Skeletal muscle satellite cell (primary cell): ENCODE measurements around the gene ANGPTL4.
A peak's percentile ranks its signal among the peaks of the same experiment; 100 is the strongest.
"Not testable (repeated sequence)": the region's sequence is repeated elsewhere in the genome, so short reads cannot be mapped to it uniquely, and the experiment has no call there.

Experiments used
- H3K27me3 ChIP-seq: 2 replicates; pipeline ENCODE4 v1.7.0; 2013; ENCODE audit warnings: low read length; ENCODE audit not compliant: control insufficient read depth, insufficient read depth
- H3K36me3 ChIP-seq: 2 replicates; pipeline ENCODE4 v1.7.0; 2013; ENCODE audit warnings: mild to moderate bottlenecking, control low read depth, low read length; ENCODE audit not compliant: insufficient read depth
- H3K4me1 ChIP-seq: 2 replicates; pipeline ENCODE4 v1.7.0; 2013; ENCODE audit warnings: low read length; ENCODE audit not compliant: control insufficient read depth, insufficient read depth
- H3K4me2 ChIP-seq: 2 replicates; pipeline ENCODE4 v1.7.0; 2013; ENCODE audit warnings: mild to moderate bottlenecking, low read length
- H3K4me3 ChIP-seq: 2 replicates; pipeline ENCODE4 v1.7.0; 2013; ENCODE audit warnings: low read length
- H3K9ac ChIP-seq: 2 replicates; pipeline ENCODE4 v1.7.0; 2013; ENCODE audit warnings: mild to moderate bottlenecking, low read depth, low read length, moderate library complexity
- H3K9me3 ChIP-seq: replicated peaks from 2 replicates; pipeline ENCODE4 v1.7.0; 2013; ENCODE audit warnings: mild to moderate bottlenecking, control low read depth, low read length

Gene ANGPTL4

DNA sequence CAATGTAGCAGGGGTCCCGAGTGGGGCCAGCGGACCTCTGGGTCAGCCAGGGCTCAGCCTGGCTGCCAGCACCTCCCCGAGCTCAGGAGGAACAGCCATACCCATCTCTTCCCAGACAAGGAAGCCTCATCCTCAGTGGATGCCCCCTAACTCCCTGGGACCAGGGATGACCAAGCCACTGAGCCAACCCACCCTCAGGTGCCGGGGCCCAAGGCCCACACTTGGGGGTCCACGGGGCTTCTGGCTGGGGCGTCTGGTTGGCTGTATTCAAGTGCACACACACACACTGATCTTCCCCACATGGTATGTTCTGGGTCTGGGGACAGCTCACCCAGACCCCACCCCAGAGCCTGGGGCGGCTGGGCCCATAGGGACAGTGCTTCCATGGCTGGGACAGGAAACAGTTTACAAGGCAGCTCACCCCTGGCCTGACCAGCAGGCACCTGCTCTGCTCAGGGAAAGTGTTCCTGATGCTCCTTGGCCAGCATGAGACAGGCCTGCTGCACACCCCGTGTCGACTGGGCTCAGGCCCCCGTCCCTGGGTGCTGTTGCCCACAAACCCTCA lies 33.9 kb downstream of the ANGPTL4 start:
- Histone ChIP-seq H3K27me3 (no peaks in the 10 kb centered on the region), H3K9me3 (no peaks in the 10 kb centered on the region), H3K4me2 (no peak overlapping the region), H3K4me1 (peaks cover 27% of the 10 kb centered on the region), H3K4me3 (no peak overlapping the region), H3K9ac (no peak overlapping the region), H3K36me3 (peaks cover 19% of the 10 kb centered on the region)

DNA sequence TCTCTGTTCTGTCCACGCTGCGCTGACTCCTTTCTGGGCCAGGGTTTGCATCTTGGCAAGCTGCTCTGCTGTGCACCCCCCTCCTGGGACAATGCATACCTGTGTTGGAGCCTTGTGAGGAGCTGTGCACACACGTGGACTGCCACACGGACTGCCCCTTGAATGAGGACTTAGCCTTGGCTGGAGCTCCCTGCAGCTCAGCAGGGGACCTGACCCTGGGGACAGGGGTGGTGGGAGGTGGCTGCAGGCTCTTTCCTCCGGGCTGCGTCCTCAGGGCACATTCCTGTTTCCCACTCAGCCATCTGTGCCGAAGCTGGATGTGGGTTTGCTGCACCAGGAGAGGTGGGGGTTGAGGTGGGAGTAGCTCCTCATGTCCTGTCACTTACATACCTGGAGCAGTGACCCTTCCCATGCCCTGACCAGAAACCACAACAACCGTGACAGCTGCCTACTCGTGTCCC lies 34.4 kb downstream of the ANGPTL4 start:
- H3K36me3 ChIP-seq, result peaks cover 24% of the 10 kb centered on the region
- H3K4me1 ChIP-seq, result peaks cover 27% of the 10 kb centered on the region

DNA sequence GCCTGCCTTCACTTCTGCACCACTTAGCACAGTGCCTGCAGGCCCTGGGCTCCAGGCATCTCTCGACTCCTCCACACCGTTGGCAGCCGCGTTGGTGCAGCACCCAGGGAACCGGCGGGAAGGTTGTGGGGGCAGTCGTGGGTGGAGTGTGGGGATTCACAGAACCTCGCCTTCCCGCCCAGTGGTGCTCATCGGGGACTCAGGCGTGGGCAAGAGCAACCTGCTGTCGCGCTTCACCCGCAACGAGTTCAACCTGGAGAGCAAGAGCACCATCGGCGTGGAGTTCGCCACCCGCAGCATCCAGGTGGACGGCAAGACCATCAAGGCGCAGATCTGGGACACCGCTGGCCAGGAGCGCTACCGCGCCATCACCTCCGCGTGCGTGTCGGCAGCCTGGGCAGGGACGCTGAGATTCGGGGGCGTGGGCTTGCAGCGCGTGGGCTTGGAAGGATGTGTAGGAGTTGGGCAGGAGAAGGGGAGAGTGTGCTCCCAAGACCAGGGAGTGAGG lies 35.8 kb downstream of the ANGPTL4 start:
- Histone ChIP-seq H3K27me3 (no peaks in the 10 kb centered on the region), H3K36me3 (peaks cover 26% of the 10 kb centered on the region), H3K4me2 (no peak overlapping the region), H3K4me3 (no peak overlapping the region), H3K9ac (no peak overlapping the region), H3K9me3 (no peaks in the 10 kb centered on the region), H3K4me1 (peaks cover 16% of the 10 kb centered on the region)

More for the DNA sequence above, 34.4 kb downstream of the ANGPTL4 start:
- Histone ChIP-seq H3K9me3 (no peaks in the 10 kb centered on the region), H3K27me3 (no peaks in the 10 kb centered on the region), H3K4me2 (no peak overlapping the region), H3K4me3 (no peak overlapping the region), H3K9ac (no peak overlapping the region)

DNA sequence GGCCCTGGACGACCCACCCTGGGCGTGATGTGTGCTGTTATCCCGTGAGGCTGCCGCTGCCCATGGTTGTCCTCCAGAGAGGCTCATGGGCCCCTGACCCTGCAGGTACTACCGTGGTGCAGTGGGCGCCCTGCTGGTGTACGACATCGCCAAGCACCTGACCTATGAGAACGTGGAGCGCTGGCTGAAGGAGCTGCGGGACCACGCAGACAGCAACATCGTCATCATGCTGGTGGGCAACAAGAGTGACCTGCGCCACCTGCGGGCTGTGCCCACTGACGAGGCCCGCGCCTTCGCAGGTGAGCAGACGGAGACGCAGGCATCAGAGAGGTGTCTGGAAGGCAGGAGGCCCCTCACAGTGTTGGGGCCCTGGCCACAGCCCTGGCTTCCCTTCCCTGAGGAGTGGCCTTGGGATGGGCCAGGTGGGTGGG lies 38.0 kb downstream of the ANGPTL4 start:
- Histone ChIP-seq H3K4me3 (no peak overlapping the region), H3K27me3 (no peaks in the 10 kb centered on the region), H3K4me2 (no peak overlapping the region), H3K9me3 (no peaks in the 10 kb centered on the region), H3K36me3 (peaks cover 31% of the 10 kb centered on the region), H3K4me1 (peaks cover 9% of the 10 kb centered on the region), H3K9ac (no peak overlapping the region)

DNA sequence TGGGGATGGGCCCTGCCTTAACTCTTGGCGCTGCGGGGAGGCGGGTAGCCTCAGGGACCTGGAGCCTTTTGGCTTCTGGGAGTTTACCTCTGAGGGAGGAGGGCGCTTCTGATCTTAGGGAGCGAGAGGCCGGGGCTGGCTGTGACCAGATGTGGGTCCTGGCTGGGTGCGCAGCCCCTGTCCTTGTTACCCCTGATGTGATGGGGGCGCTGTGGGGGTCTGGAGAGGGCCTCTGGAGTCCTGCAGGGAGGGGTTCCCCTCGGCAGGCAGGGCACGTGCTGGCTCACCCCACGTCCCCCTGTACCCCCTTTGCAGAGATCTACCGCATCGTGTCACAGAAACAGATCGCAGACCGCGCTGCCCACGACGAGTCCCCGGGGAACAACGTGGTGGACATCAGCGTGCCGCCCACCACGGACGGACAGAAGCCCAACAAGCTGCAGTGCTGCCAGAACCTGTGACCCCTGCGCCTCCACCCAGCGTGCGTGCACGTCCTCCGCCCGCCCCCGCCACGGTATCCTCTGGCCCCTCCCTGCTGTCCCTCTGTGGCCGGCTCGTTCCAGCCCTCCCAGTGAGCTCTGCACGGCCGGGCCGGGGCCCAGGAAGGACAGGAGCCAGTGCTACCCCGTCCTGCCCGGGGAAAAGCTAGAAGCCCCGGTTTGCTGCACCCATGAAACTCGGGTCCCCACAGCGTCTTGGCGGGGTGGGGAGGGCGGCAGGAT lies 39.3 kb downstream of the ANGPTL4 start:
- Histone ChIP-seq H3K36me3 (peaks cover 31% of the 10 kb centered on the region), H3K4me1 (no peaks in the 10 kb centered on the region), H3K27me3 (no peaks in the 10 kb centered on the region), H3K4me3 (no peak overlapping the region), H3K9ac (no peak overlapping the region), H3K4me2 (no peak overlapping the region), H3K9me3 (no peaks in the 10 kb centered on the region)

DNA sequence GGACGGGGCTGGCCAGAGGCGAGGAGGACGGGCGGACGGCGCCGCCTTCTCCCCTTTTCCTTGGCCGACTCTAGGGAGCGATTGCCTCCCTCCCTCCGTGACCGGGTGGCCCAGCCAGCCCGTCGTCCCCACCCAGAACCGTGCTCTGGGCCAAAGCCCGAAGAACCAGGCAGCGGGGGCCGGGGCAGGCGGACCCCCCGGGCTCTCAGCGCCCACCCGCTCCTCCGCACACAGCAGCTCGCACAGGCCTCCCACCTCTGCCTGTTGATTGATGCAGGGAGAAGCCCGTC lies 39.8 kb downstream of the ANGPTL4 start:
- H3K9ac ChIP-seq, result no peak overlapping the region

DNA sequence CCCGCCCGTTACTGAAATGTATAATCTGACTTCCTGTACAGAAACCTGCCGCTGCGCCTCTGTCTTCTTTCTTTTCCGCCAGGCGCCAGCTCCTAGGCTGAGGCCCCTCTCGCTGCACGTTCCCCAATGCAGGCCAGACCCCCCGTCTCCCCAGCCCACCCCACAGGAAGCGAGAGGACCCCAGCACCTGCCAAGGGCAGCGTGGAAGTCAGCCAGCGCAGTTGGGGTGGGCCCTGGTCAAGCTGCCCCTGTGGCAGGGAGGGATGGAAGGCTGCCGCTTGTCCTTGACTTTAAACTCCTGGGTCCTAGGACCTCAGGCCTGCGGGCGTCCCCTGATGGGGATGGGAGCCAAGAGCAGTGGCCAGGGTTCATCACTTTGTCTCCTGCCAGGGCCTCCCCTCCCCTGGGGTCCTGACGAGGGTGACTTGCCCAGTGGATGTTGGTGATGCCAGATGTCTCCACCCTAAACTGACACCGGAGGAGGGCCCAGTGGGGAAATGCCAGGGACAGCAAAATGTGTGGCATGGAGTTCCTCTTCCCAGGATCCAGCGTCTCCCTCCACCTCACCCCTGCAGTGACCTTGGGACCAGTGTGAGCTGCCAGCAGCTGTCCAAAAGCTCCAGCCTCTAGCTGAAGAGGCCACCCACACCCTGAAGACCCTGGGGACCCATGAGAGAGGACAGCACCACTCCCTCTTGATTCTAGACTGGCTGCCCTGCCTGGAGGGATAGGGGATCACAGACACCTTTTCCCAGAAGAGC lies 40.6 kb downstream of the ANGPTL4 start:
- Histone ChIP-seq H3K4me2 (no peak overlapping the region), H3K9me3 (no peaks in the 10 kb centered on the region), H3K27me3 (no peaks in the 10 kb centered on the region), H3K4me1 (no peaks in the 10 kb centered on the region), H3K36me3 (peaks cover 27% of the 10 kb centered on the region), H3K9ac (no peak overlapping the region), H3K4me3 (no peak overlapping the region)

More for the DNA sequence above, 39.8 kb downstream of the ANGPTL4 start:
- Histone ChIP-seq H3K4me3 (no peak overlapping the region), H3K27me3 (no peaks in the 10 kb centered on the region), H3K4me2 (no peak overlapping the region), H3K36me3 (peaks cover 31% of the 10 kb centered on the region), H3K4me1 (no peaks in the 10 kb centered on the region), H3K9me3 (no peaks in the 10 kb centered on the region)

DNA sequence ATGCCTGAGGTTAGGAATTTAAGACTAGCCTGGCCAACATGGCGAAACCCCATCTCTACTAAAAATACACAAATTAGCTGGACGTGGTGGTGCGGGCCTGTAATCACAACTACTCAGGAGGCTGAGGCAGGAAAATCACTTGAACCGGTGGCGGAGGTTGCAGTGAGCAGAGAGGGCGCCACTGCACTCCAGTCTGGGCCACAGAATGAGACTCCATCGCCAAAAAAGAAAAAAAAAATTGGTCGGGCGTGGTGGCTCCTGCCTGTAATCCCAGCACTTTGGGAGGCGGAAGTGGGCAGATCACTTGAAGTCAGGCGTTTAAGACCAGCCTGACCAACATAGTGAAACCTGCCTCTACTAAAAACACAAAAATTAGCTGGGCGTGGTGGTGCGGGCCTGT lies 46.8 kb downstream of the ANGPTL4 start:
- H3K4me1 ChIP-seq, H3K4me2 ChIP-seq: not testable (repeated sequence)

DNA sequence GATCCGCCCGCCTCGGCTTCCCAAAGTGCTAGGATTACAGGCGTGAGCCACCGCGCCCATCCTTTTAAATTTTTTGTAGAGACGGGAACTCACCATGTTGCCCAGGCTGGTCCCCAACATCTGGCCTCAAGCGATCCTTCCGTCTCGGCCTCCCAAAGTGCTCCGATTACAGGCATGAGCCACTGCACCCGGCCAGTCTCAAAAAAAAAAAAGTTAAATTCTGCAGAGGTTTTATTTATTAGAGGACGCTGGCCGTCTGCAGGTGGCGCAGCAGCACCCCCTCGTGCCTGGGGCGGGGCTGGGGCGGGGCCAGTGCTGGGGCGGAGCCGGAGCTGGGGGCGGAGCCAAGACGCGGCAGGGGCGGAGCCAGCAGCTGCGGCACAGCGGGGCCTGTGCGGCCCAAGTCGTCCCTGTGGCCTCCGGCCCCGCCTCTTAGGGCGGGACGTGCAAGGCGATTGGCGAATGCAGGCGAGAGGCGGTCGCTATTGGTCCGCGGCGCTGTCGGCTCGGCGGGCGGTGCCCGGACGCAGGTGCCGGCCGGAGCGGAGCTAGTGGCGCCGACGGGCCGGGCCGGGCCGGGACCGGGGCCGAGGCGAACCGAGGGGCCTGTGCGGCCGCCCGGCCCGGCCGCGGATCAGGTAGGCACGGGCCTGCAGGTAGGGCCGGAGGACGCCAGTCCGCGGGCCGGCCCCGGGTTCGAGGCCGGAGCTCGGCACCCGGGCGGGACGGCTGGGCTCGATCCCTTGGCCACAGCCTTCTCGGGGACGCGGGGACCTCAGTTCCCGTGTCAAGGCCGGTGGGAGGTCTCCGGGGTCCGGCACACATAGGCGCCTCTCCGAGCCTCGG lies 49.1 kb downstream of the ANGPTL4 start, which contains the start of gene MARCHF2:
MARCHF2 (plus strand) TSS at position 523 of the 846 bp plus-strand sequence. CDS start 8,536 bp downstream, outside the sequence.
- peak within 1 kb of the TSS; percentile 85 for H3K9ac ChIP-seq
- H3K36me3 ChIP-seq, result no peaks in the 10 kb centered on the region
- H3K4me3 ChIP-seq, result peak within 1 kb of the TSS; percentile 85
- no peaks in the 10 kb centered on the region for H3K9me3 ChIP-seq
- H3K4me1 ChIP-seq, result peaks cover 6% of the 10 kb centered on the region
- H3K4me2 ChIP-seq, result peak within 1 kb of the TSS; percentile 98
- H3K27me3 ChIP-seq, result no peaks in the 10 kb centered on the region

More for the DNA sequence above, 46.8 kb downstream of the ANGPTL4 start:
- H3K27me3 ChIP-seq, H3K9me3 ChIP-seq, H3K4me3 ChIP-seq, H3K36me3 ChIP-seq, H3K9ac ChIP-seq: not testable (repeated sequence)

DNA sequence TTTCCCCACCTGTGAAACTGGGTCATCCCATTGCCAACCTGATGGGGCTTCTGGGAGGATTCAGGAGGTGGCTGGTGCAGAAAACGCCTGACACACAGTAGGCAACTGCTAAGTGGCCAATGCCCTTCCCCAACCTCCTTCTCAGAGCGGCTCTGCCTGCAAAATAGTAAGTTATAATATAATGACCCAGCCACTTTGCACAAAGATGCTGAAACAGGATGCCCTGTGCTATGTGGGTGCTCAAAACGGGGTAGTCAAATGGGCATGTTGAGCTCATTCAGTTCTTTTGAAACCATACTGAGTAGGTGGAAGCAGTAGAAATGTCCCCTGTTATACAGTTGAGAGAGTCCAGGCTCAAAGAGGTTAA lies 49.7 kb downstream of the ANGPTL4 start:
- peak overlapping the region; percentile 85 for H3K4me3 ChIP-seq
- peak overlapping the region; percentile 85 for H3K9ac ChIP-seq
- H3K4me2 ChIP-seq, result peak overlapping the region; percentile 98
- H3K27me3 ChIP-seq, result no peaks in the 10 kb centered on the region
- no peaks in the 10 kb centered on the region for H3K9me3 ChIP-seq
- H3K36me3 ChIP-seq, result no peaks in the 10 kb centered on the region
- H3K4me1 ChIP-seq, result peaks cover 6% of the 10 kb centered on the region

DNA sequence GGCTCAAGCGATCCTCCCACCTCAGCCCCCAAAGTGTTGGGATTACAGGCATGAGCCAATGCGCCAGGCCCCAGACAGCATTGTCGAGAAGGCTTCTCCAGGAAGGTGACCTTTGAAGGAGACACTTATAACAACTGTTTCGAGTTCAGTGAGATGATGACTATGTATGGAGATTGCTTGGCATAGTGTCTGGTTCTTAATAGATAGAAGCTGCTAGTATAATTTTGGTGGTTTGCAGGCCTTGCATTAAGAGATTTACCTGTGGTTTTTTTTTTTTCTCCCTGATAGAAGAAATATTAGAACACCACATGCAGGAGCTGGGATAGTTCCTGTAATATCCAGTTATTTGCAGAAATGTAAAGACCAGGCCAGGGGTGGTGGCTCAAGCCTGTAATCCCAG lies 52.8 kb downstream of the ANGPTL4 start:
- H3K4me1 ChIP-seq, result peaks cover 6% of the 10 kb centered on the region
- no peaks in the 10 kb centered on the region for H3K36me3 ChIP-seq
- no peak overlapping the region for H3K4me3 ChIP-seq
- no peaks in the 10 kb centered on the region for H3K9me3 ChIP-seq
- no peak overlapping the region for H3K9ac ChIP-seq
- no peak overlapping the region for H3K4me2 ChIP-seq
- no peaks in the 10 kb centered on the region for H3K27me3 ChIP-seq
